HG03571 (cell line): ENCODE measurements around the gene LDHD.

Source experiments
- ATAC-seq: cut with Tn5 transposase; IDR thresholded peaks from one replicate; pipeline ENCODE4 v1.9.1; 2021; ENCODE audit not compliant: unreplicated experiment

LDHD gene

DNA sequence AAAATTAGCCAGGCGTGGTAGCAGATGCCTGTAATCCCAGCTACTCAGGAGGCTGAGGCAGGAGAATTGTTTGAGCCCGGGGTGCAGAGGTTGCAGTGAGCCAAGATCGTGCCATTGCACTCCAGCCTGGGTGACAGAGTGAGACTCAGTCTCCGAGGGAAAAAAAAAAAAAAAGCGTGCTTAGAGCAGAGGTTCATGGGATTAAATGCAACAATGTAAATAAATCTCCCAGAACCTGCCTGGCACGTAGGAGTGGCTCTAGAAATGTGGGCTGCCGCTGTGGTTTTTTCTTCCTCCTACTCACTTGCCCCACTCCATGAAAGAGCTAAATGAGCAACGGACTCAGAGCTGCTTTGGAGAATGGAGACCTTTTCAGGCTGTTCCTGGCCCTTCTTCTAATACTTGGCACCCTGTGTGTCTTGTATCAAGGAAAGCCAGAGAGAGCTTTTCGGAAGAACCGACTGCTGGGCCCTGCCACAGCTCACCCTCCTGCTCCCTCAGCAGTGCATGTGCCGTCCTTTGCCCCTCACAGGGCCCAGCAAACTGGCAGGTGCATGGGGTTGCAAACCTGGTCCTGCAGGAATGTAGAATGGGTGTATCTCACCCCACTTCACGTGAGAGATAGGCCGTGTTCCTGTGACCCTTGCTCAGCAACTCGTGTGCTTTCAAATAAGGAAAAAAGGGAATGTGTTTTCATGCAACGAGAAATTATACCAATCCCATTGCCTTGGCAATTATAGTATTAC is 52.0 kb downstream of the LDHD start:
- ATAC-seq = no peak

DNA sequence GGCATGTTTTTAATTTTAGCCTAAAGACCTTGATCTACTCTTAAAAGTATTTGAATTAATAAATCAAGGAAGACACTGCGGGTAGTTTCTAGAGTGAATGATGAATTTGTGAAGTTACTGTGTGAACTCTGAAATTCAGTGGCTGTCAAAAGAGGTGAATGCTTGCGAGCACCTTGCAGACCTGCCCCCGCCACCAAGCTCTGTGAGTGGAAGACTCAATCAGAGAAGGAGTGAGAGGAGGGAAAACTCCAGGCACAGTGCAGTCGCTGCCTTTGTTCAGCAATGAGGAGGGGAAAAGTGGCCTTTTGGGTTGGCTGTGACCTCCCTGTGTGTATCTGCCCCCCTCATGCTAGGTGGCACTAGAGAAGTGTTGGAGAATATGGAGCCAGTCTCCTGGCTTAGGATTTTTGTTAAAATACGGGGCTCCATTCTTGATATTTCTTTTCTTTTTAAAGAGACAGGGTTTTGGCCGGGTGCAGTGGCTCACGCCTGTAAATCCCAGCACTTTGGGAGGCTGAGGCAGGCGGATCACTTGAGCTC is 53.0 kb downstream of the LDHD start:
- ATAC-seq = no peak

DNA sequence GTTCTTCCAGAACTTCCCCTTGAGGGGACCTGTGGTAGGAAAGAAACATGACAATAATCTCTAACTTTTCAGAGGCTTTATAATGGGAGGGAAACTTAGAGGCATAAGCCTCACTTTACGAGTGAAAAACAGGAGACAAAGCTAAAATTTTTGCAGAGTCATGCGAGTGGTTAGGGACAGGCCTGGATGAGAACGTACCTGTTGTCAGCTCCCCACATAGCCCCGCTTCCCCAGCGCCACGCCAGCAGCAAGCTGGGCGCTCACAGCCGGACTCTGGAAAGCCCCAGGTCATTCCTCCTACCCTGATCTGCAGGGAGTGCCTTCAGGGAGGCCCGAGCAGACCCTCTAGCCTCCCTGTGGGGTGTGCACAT is 53.6 kb downstream of the LDHD start:
- no peak for ATAC-seq

DNA sequence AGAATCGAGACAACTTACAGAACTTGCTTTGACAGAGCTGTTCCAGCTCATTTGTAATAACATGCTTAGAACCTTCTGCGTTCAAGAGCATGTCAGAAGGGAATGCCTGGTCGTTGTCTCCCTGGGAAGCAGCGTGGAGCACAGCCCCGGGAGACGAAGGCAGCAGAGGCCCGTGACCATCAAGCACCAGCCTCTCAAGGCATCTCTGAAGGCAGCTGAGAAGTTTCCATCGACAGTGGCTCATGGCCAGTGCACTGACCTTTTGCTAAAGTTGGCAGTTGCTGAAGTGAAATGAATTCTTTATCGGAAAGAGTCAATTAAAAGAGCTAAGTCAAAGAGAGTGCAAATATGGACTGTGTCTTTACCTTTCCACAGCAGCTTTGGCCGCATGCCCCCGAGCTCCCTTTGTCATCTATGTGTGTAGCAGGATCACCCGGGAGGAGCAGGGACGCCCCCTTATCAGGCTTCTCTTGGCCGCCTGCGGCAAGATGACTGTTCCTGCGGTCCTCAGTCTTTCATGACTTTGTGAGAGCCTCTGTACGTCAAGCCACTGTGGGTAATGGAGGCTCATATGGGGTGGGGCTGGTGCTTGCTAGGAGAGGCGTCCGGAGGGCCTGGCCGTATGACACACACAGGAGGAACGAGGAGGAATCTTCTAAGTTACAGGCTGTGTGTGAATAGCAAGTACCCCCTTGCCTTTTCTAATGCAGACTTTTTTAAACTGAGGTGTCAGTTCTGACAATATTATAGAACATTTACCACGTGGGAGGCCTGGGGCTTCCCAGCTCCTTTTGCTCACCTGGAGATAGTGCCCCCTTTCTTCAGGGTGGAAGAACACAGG is 54.2 kb downstream of the LDHD start:
- no peak for ATAC-seq
